Activated CD4-positive, alpha-beta T cell treated with anti-CD3 and anti-CD28 coated beads, Interleukin-2, amount 50 U/mL, for 4 hours (primary cell): ENCODE measurements around the gene CCBE1.

Experiments used
- DNase-seq, 2 experiments: peaks; one replicate each; pipeline ENCODE4 v3.0.0-alpha.2; 2020

Gene CCBE1

GRCh38 chr18:59565957-59566356 lies 131.3 kb downstream of the CCBE1 start:
- DNase-seq = no peak

GRCh38 chr18:59564561-59564960 lies 132.7 kb downstream of the CCBE1 start:
- DNase-seq = no peak

DNA sequence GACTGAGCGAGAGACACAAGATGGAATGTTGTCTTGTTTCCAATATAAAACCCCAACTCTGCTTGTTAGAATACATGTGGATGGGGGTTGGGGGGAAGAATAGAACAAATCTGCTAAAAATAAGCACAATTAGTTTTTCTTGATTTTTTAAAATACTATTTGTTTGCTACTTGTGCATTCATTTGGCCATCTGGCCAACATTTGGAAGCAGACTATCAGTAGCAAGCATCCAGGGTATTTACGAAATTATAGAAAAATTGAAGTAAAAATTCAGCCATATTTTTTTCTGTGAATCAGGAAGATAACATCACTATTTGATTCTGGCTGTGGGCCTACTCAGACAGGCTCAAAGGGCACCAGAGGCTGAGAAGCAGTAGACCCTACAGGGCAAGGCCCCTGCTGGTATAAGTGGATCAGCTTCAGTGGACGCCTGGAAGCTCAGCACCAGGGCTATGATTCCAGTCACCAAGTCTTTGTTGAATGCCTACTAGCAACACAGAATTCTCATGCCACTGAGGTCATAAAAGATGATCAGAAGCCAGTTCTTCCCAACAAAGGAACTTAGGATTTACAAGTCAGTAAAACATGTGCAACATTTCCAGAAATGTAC lies 133.9 kb downstream of the CCBE1 start:
- DNase-seq = no peak

DNA sequence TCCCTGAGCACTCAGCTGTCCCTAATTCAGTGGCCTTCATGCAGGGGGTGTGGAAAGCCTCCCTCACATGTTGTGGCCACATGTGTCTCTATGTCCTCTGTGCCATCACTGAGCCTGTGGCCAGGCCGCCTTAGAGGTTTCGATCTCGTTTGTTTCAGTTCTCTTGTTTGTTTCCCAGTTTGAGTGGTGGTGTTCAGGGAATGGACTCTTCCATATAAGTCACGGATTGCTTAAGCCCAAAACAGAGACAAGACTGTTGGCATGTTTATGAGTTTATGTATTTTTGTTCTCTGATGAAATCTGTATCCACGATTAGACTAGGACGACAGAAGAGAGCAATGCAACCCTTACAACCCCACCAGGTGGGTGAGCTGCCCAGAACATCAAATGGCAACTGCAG lies 134.5 kb downstream of the CCBE1 start:
- no peak for DNase-seq

- DNase-seq = no peak
These were observed 135.6 kb downstream of the CCBE1 start for GRCh38 chr18:59561612-59562011.

- no peak for DNase-seq
These were observed 136.7 kb downstream of the CCBE1 start for GRCh38 chr18:59560556-59560955.

DNA sequence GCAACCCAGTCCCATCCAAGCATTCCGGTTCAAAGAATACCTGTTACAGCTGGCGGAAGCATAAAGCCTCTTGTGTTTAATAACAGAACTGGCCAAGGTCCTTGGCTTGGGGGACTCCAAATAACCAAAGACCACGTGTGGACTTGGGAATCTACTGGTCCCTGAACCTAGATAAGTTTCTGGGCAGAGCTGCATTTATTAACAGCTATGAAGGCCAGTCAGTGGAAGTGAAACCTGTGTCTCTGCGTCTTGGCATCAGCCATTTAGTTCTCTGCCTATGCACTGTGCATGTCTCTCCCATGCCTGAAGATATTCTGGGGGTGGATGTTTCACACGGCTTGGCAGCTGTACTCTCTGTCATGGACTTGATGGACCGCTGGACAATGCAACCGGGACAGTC lies 137.7 kb downstream of the CCBE1 start:
- DNase-seq = no peak

DNA sequence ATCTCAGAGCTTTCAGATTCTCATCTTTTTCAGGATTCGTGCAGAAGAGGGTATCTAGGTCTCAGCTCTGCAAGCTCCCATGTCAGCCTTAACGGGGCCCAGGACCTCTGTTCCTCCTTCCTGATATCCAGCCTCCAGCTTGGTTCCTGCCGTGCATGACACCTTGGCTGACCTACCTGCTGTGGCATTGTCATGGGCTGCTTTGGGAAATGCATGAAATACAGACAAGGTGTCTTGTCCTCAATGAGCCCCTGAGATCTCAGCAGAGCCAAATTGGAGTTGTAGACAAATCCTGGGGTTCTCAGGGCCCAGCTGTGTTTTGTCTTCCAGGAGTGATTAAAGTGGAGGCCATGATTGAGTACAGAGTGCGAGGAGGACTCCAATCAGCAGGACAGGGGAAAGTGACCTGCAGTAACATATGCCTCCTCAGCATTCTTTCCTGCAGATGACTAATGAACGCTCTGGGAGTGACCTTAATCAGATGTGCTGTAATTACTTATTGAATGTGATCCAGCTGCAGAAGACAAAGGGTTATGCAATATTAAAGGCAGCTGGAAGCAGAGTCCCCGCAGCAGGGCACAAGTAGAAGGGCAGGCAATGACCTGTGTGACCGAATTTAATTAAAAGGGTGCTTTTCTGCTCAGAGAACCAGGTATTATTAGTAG lies 141.1 kb downstream of the CCBE1 start:
- no peak for DNase-seq

DNA sequence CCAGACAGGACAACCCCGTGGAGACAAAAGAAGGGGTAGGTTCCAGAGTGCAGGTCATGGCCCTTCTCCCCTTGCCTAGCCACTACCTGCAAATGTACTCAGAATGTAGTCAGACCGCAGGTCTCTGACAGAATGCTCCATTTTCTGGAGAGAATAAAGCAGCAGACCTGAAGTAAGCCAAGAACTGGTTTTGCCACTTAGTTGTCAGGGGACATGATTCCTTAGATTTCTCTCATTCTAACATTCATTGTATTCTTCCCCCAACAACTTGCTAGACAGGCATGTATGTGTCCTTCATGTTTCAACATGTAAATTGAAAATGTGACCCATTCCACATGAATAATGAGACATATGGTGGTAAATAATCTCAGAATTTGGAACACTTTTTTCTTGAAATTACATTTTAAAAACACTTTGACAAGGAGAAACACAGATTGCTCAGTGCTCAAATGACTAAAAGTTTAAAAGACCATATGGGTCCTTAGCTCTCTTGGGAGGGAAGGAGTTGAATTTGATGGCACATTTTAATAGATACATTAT lies 142.4 kb downstream of the CCBE1 start:
- DNase-seq = no peak

DNA sequence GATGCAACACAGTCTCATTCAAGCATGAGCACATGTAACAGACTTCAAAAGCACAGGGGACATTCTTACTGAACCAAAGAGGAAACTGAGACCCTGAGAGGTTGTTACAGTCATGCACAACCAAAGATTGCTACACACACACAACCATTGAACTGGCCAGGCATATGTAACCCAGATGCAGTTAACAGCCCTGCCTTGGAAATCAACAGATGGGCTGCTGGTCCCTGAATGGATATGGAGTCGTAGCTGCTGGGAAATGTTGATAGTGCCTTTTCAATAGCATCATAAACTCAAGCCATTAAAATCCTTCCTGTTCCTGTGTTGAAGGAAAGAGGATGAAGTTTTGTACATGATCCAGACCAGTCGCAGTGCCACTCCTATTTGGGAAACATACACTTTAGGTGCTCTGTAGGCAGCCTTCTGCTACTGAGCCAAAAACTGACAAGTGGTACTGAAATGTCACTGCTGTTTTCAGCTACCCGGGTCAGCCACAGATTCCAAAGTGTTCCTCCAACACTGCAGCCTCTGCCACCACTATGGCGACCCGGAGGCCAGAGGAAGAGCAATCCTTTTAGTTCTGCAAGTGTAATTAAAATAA lies 143.9 kb downstream of the CCBE1 start:
- DNase-seq = no peak

DNA sequence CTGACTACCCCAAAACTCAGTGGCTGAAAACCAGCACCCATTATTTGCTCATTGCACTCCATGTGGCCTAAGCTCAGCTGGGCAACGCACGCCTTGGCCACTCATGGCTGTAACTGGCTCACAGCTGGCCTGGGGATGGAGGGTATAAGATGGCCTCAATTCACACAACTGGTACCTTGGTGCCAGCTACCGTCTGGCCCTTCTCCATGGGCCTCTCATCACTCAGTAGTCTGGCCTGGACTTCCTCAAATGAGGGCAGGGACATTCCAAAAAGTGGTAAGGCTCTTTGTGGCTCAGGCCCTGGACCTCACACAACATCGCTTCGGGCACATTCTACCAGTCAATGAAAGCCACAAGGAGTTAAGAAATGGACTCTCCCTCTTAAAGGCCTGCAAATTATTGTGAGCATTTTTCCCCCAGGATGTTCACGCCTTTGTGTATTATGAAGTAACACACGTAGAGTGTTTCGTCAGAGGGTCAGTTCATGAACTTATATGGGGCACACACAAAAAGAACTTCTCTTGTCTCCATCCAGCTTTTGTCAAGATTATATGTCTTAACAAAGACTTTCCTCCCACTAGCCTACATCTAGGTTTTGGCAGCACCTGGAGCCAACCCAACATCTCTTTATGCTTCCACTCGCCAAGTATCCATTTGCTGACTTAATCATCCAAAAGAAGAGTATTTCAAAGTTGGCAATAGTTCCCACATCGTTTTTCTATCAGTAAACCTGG lies 145.2 kb downstream of the CCBE1 start:
- DNase-seq = no peak

DNA sequence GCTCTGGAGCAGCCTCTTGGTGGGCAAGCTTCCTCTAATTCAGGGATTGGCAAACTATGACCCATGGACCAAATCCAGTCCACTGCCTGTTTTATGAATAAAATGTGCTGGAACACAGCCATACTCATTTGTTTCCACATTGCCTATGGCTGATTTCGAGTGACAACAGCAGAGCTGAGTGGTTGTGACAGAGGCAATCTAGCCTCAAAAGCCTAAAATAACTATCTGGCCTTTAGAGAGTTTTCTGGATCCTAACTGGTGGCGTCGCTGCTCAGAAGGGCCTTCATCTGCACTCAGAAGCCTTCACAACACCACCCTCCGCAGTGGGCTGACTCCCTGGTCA lies 147.1 kb downstream of the CCBE1 start:
- no peak for DNase-seq

DNA sequence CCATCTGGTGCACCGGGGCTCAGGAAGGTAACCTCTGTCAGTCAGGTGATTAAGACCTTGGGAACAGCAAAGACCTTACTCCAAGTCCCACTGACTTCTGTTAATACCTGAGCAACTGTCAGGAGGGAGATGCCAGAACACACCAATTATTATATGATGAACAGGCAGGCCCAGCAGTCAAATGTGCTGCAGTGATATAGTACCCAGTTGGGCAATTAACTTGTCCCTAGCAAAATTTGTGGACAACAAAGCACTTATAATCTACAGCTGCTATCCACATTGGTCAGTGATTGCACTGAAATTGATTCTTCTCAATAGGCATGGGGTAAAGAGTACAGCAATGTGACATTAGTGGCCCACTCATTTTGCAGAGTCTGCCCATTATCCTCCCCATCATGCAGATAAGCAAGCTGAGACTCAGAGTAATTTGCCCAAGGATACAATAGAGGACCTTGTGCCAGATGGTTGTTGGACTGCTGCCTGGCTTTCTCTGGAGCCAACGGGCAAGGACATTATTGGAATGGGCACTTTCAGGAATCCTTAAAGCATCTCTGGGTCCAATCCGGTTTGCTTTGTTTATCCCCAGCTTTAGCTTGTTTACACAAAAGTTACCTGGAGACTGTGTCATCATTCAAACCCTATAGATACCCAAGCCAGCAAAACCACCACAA lies 147.6 kb downstream of the CCBE1 start:
- no peak for DNase-seq

DNA sequence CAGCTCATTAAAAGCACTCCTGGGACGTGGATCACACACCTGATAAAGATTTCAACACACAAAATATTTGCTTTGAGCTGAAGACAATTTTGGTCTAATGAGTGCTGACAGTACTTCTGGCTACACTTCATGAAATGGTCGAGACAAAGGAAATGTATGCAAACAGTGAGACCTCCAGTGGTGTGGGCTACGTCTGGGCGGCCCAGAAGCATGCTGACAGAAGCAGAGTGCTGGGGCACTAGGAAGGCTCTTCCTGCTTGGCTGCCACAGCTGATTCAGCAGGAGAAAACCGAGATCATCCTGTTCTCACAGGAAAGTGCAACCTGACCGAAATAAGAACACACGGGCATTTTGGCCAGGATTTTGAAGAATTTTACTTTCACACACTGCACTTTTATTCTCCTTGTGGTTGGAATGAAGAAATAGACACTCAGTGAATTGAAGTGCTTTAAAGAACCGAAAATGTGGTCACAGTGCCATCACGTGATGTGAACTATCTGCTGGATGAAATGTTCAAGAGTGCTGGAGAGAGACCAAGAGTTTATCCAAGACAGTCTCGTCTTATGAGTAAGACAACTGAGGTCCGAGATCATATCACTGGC lies 149.5 kb downstream of the CCBE1 start:
- no peak for DNase-seq

- no peak for DNase-seq
These were observed 151.0 kb downstream of the CCBE1 start for GRCh38 chr18:59546188-59546587.

DNA sequence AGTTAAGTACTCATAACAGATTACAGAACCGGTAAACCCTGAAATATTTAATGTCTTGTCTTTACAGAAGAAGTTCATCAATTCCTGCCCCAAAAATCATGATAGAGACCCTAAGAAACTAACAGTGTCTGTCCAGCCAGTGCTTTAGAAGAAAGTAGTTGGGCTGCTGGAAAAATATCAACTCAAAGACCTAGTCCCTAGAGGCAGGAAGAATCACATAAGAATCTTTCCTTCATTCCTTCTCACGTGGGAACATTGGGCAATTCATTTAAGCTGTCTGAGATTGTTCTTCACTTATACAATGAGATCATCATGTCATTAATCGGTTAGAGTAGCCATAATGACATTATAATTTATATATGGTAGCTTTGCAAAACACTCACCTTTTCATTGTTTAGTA lies 156.4 kb downstream of the CCBE1 start:
- DNase-seq = no peak

- no peak for DNase-seq
These were observed 156.9 kb downstream of the CCBE1 start for GRCh38 chr18:59540346-59540745.

- DNase-seq = no peak
These were observed 158.1 kb downstream of the CCBE1 start for GRCh38 chr18:59539108-59539507.

DNA sequence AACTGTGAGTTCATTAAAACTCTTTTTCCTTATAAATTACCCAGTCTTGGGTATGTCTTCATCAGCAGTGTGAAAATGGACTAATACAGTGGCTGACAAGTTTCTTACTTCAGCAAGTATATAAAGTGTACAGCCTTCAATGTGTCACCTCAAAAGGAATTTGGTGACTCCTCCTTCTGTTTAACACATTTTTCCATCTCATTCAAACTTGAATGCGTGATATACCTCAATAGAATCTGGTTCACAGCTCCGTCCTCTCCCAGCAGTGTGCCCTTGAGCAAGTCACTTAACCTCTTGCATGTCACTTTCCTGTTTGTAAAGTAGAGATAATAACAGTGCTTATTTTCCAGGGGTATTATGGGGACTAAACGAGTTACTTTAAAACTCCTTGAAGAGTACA lies 159.6 kb downstream of the CCBE1 start:
- no peak for DNase-seq

DNA sequence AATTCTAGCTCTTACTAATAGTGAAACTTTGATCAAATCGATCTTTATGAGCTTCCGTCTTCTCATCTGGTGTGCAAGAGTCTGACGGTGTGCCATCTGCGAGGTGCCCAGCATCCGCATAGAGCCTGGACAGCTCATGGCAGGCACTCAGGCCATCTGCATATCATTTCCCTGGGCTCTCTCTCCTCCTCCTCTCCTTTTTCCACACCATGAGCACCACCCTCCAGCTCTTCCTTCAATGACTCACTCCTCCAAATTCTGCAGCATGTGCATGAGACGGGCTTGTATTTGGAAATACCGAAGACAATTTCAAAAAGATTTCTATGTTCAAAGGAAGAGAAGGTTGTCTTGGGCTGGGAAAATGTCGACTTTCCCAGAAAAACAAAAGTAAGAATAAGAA lies 161.1 kb downstream of the CCBE1 start:
- DNase-seq = no peak

- no peak for DNase-seq
These were observed 162.2 kb downstream of the CCBE1 start for GRCh38 chr18:59535055-59535454.

DNA sequence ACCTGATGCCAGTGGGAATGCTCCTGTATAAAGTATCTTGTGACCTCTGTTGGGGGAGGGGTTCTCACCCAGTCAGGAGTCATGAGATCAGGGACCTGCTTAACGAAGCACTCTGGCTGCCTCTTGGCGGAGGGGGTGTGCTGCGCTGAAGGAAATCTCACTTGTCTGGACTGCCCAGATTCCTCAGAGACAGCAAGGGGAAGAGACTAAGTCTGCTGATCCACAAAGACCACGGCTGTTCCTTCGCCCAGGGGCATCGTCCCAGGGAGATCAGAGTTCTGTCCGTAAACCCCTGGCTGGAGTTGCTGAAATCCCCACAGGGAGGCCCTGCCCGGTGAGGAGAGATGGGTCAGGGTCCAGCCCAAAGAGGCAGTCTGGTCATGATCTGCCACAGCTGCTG lies 168.4 kb downstream of the CCBE1 start:
- DNase-seq = no peak
